DLD1 (cell line): ENCODE data around the gene MINAR2.

Experiments
- in situ Hi-C: cut with HindIII; loops from 2 replicates; pipeline ENCODE4 v1.10.0; 2017; ENCODE audit warnings: low sequenced_read_pairs

The MINAR2 gene

GRCh38 chr5:129771058-129771838, 23.4 kb downstream of the MINAR2 start:
- in situ Hi-C loops, result no loop called here

GRCh38 chr5:129773376-129773775, 25.5 kb downstream of the MINAR2 start:
- in situ Hi-C loops, result no loop called here

- in situ Hi-C loops, result no loop called here
These were observed 33.7 kb downstream of the MINAR2 start for GRCh38 chr5:129781594-129781993.

GRCh38 chr5:129803403-129803802, 55.5 kb downstream of the MINAR2 start:
- in situ Hi-C loops, result no loop called here

GRCh38 chr5:129804705-129805104, 56.8 kb downstream of the MINAR2 start:
- in situ Hi-C loops, result no loop called here

GRCh38 chr5:129807162-129807814, 59.4 kb downstream of the MINAR2 start:
- in situ Hi-C loops, result no loop called here
